ENCODE measurements around the gene KDM4B.

DNA sequence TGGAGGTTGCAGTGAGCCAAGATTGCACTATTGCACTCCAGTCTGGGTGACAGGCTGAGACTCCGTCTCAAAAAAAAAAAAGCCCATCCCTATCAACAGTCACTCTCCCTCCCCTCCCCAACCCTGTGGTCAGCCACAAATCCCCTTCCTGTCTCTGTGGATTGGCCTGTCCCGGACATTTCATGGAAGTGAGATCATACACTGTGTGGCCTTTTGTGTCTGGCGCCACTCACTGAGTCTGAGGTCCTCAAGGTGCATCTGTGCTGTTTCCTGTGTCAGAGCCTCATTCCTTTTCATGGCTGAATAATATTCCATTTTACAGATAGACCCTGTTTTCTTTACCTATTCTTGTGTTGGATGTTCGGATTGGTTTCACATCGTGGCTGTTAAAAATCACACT is 222.2 kb downstream of the KDM4B start:
- no peak for TF ChIP-seq ZNF384 (IDR thresholded peaks at IDR 0.05)
- TF ChIP-seq FOXM1 (IDR thresholded peaks at IDR 0.05; ENCODE audit: borderline replicate concordance), result no peak
